K562 (cell line): ENCODE measurements around the gene CXCR5. TPM values are rescaled to one million over a fixed set of nuclear protein-coding genes. Genes with fewer than 3 reads are reported as not detected.

Experiments used
- KAT8 ChIP-seq: fragments of 450-650 bp; IDR thresholded peaks from 2 replicates; pipeline ENCODE4 v1.6.1; 2016; ENCODE audit warnings: low read depth, mild to moderate bottlenecking
- RBM22 ChIP-seq: fragments of 200-400 bp; formaldehyde crosslinking; IDR thresholded peaks from 2 replicates; pipeline ENCODE4 v1.6.1; 2018; ENCODE audit warnings: low read length, low read depth; ENCODE audit not compliant: poor library complexity, severe bottlenecking
- SMC3 ChIP-seq: conservative IDR thresholded peaks from 2 replicates; pipeline ENCODE4 v1.6.1; 2011; ENCODE audit warnings: low read depth, low read length, improper control_type of control experiment; ENCODE audit not compliant: insufficient read depth
- TCF3 ChIP-seq: sonication (generic); formaldehyde crosslinking; IDR thresholded peaks from 2 replicates; pipeline ENCODE4 v1.4.0; 2020; ENCODE audit warnings: mild to moderate bottlenecking, missing genetic modification reagents
- ZNF583 ChIP-seq: fragments of 250-450 bp; sonication (Bioruptor Pico); IDR thresholded peaks from 2 replicates; pipeline ENCODE4 v1.4.0; 2020
- polyA plus RNA-seq, 8 experiments: library from polyadenylated mRNA; depleted of rRNA in 4 of 8; stranded (reverse) in 5 of 8; unstranded in 3 of 8; fragments of >200 nt; fragmentation: Nextera tagmentation in 2 of 8; fragmentation: Illumina TruSeq in 1 of 8; extraction: Ambion mirVana in 2 of 8; extraction: Trizol in 1 of 8; gene quantifications; 2 replicates each; pipeline versions ENCODE4 v1.2.1 to v1.2.3, GENCODE V29; 2011 to 2014; ENCODE audit warnings: inconsistent platforms in 1 of 8, missing spikeins in 1 of 8
- total RNA-seq, 7 experiments: library from RNA; depleted of rRNA in 6 of 7; stranded (reverse); fragments of >200 nt in 6 of 7; fragmentation: Illumina TruSeq in 2 of 7; extraction: Trizol in 2 of 7; gene quantifications; 2 replicates each; pipeline versions ENCODE4 v1.2.1 to v1.2.3, GENCODE V29; 2011 to 2021; ENCODE audit warnings: low replicate concordance in 1 of 7
- TF ChIP-seq, protein P1 (sequence below): fragments of 450-650 bp; IDR thresholded peaks from 2 replicates; pipeline ENCODE4 v1.7.1; 2018; ENCODE audit warnings: mild to moderate bottlenecking, low read depth; ENCODE audit not compliant: partially characterized antibody
- TF ChIP-seq, protein P2 (sequence below): sonication (generic); formaldehyde crosslinking; IDR thresholded peaks from 2 replicates; pipeline ENCODE4 v1.8.1; 2023; ENCODE audit warnings: mild to moderate bottlenecking, missing genetic modification reagents
- TF ChIP-seq, protein P3 (sequence below): IDR thresholded peaks from 2 replicates; pipeline ENCODE4 v1.6.1; 2011; ENCODE audit not compliant: insufficient read length; ENCODE audit errors: extremely low read depth
- TF ChIP-seq, protein P4 (sequence below): fragments of 450-650 bp; IDR thresholded peaks from 2 replicates; pipeline ENCODE4 v1.6.1; 2016; ENCODE audit warnings: mild to moderate bottlenecking, moderate library complexity

CXCR5 gene
- total and polyA plus RNA-seq, 9 of the 15 experiments (the other 6 are each of a cell fraction or from before 2014, with no cell fraction given): 0.03 to 0.06 TPM; not detected in 7

DNA sequence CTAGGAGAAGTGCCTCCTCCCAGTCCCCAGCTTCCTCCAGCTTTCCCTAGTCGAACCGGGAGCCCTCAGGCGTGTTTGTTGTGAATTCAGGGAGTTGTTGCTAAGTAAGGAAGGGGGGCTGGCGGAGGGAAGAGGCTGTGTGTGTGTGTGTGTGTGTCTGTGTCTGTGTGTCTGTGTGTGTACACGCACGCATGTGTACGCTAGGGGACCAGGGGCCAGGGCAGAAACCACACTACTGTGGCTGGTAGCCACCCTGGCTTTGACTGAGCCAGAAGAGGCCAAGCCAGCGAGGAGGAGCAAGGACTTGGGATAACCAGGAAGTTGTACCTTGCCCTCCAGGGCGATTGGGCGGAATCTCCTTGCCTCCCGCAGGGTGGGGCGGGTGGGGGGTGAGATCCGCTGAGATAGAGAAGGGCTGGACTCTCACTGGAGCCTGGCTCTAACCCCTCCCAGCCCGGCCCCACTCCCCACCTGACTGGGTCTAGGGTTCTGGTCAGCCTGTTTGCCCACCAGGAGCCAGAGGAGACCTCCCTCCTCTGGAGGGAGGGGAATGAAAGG lies 34.5 kb downstream of the CXCR5 start (continued):
- TF ChIP-seq, protein P1, sequence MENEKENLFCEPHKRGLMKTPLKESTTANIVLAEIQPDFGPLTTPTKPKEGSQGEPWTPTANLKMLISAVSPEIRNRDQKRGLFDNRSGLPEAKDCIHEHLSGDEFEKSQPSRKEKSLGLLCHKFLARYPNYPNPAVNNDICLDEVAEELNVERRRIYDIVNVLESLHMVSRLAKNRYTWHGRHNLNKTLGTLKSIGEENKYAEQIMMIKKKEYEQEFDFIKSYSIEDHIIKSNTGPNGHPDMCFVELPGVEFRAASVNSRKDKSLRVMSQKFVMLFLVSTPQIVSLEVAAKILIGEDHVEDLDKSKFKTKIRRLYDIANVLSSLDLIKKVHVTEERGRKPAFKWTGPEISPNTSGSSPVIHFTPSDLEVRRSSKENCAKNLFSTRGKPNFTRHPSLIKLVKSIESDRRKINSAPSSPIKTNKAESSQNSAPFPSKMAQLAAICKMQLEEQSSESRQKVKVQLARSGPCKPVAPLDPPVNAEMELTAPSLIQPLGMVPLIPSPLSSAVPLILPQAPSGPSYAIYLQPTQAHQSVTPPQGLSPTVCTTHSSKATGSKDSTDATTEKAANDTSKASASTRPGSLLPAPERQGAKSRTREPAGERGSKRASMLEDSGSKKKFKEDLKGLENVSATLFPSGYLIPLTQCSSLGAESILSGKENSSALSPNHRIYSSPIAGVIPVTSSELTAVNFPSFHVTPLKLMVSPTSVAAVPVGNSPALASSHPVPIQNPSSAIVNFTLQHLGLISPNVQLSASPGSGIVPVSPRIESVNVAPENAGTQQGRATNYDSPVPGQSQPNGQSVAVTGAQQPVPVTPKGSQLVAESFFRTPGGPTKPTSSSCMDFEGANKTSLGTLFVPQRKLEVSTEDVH: no peak
- TF ChIP-seq, protein P2, sequence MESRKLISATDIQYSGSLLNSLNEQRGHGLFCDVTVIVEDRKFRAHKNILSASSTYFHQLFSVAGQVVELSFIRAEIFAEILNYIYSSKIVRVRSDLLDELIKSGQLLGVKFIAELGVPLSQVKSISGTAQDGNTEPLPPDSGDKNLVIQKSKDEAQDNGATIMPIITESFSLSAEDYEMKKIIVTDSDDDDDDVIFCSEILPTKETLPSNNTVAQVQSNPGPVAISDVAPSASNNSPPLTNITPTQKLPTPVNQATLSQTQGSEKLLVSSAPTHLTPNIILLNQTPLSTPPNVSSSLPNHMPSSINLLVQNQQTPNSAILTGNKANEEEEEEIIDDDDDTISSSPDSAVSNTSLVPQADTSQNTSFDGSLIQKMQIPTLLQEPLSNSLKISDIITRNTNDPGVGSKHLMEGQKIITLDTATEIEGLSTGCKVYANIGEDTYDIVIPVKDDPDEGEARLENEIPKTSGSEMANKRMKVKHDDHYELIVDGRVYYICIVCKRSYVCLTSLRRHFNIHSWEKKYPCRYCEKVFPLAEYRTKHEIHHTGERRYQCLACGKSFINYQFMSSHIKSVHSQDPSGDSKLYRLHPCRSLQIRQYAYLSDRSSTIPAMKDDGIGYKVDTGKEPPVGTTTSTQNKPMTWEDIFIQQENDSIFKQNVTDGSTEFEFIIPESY: no peak
- TF ChIP-seq SMC3 (no peak), TCF3 (CRISPR knock-in tag) (no peak), RBM22 (no peak), KAT8 (no peak), ZNF583 (CRISPR knock-in tag) (no peak)
- TF ChIP-seq, protein P3, sequence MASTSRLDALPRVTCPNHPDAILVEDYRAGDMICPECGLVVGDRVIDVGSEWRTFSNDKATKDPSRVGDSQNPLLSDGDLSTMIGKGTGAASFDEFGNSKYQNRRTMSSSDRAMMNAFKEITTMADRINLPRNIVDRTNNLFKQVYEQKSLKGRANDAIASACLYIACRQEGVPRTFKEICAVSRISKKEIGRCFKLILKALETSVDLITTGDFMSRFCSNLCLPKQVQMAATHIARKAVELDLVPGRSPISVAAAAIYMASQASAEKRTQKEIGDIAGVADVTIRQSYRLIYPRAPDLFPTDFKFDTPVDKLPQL: no peak
- TF ChIP-seq, protein P4, sequence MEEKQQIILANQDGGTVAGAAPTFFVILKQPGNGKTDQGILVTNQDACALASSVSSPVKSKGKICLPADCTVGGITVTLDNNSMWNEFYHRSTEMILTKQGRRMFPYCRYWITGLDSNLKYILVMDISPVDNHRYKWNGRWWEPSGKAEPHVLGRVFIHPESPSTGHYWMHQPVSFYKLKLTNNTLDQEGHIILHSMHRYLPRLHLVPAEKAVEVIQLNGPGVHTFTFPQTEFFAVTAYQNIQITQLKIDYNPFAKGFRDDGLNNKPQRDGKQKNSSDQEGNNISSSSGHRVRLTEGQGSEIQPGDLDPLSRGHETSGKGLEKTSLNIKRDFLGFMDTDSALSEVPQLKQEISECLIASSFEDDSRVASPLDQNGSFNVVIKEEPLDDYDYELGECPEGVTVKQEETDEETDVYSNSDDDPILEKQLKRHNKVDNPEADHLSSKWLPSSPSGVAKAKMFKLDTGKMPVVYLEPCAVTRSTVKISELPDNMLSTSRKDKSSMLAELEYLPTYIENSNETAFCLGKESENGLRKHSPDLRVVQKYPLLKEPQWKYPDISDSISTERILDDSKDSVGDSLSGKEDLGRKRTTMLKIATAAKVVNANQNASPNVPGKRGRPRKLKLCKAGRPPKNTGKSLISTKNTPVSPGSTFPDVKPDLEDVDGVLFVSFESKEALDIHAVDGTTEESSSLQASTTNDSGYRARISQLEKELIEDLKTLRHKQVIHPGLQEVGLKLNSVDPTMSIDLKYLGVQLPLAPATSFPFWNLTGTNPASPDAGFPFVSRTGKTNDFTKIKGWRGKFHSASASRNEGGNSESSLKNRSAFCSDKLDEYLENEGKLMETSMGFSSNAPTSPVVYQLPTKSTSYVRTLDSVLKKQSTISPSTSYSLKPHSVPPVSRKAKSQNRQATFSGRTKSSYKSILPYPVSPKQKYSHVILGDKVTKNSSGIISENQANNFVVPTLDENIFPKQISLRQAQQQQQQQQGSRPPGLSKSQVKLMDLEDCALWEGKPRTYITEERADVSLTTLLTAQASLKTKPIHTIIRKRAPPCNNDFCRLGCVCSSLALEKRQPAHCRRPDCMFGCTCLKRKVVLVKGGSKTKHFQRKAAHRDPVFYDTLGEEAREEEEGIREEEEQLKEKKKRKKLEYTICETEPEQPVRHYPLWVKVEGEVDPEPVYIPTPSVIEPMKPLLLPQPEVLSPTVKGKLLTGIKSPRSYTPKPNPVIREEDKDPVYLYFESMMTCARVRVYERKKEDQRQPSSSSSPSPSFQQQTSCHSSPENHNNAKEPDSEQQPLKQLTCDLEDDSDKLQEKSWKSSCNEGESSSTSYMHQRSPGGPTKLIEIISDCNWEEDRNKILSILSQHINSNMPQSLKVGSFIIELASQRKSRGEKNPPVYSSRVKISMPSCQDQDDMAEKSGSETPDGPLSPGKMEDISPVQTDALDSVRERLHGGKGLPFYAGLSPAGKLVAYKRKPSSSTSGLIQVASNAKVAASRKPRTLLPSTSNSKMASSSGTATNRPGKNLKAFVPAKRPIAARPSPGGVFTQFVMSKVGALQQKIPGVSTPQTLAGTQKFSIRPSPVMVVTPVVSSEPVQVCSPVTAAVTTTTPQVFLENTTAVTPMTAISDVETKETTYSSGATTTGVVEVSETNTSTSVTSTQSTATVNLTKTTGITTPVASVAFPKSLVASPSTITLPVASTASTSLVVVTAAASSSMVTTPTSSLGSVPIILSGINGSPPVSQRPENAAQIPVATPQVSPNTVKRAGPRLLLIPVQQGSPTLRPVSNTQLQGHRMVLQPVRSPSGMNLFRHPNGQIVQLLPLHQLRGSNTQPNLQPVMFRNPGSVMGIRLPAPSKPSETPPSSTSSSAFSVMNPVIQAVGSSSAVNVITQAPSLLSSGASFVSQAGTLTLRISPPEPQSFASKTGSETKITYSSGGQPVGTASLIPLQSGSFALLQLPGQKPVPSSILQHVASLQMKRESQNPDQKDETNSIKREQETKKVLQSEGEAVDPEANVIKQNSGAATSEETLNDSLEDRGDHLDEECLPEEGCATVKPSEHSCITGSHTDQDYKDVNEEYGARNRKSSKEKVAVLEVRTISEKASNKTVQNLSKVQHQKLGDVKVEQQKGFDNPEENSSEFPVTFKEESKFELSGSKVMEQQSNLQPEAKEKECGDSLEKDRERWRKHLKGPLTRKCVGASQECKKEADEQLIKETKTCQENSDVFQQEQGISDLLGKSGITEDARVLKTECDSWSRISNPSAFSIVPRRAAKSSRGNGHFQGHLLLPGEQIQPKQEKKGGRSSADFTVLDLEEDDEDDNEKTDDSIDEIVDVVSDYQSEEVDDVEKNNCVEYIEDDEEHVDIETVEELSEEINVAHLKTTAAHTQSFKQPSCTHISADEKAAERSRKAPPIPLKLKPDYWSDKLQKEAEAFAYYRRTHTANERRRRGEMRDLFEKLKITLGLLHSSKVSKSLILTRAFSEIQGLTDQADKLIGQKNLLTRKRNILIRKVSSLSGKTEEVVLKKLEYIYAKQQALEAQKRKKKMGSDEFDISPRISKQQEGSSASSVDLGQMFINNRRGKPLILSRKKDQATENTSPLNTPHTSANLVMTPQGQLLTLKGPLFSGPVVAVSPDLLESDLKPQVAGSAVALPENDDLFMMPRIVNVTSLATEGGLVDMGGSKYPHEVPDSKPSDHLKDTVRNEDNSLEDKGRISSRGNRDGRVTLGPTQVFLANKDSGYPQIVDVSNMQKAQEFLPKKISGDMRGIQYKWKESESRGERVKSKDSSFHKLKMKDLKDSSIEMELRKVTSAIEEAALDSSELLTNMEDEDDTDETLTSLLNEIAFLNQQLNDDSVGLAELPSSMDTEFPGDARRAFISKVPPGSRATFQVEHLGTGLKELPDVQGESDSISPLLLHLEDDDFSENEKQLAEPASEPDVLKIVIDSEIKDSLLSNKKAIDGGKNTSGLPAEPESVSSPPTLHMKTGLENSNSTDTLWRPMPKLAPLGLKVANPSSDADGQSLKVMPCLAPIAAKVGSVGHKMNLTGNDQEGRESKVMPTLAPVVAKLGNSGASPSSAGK: no peak
